PC-9 (cell line): ENCODE results near the gene MT1G.

Source experiments
- EZH2 ChIP-seq: fragments of 200-600 bp; sonication (generic); IDR thresholded peaks from 2 replicates; pipeline ENCODE4 v1.8.0; 2017; ENCODE audit warnings: antibody characterized with exemption, low read depth
- TF ChIP-seq, protein P1 (sequence below): fragments of 200-600 bp; sonication (generic); conservative IDR thresholded peaks from 2 replicates; pipeline ENCODE4 v1.6.1; 2017; ENCODE audit warnings: mixed run types, antibody characterized with exemption, mild to moderate bottlenecking, moderate library complexity

DNA sequence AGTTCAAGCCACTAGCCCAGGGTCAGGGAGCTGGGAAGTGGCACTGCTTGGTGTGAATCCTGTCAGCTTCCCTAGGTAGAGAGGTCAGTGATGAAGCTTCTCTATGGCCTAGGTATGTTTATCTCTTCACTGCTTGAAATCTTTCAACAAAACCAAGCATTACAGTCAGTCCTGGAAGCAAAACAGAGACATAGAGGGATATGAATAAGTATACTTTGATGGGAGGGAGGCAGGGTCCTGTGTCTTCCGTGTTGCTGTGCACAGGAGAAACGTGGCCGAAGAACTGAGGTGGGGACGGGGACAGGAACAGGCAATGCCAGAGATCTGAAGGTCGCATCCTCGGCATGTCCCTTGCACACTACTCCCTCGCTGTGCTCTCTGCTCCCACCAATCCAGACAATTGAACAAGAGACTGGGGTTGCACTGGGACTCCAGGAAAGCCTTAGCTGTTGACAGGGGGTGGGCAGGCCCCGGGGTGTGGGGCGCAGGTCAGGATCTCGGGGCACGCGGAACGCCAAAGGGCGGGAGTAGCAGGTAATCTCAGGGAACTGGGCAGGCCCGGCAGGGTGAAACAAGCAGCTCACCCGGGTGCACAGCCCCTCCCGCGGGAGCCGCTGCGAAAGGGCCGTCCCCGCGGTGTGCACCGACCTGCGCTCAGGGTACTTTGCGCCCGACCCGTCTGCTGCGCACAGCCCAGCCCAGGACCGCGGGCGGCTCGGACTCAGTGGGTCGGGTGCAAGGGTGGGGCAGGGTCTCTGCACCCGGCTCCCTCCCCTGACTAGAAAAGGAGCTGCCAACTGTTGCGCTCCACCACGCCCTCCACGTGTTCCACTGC lies 1.4 kb upstream of the MT1G start, which contains the start of gene MT1H:
- TF ChIP-seq, protein P1, sequence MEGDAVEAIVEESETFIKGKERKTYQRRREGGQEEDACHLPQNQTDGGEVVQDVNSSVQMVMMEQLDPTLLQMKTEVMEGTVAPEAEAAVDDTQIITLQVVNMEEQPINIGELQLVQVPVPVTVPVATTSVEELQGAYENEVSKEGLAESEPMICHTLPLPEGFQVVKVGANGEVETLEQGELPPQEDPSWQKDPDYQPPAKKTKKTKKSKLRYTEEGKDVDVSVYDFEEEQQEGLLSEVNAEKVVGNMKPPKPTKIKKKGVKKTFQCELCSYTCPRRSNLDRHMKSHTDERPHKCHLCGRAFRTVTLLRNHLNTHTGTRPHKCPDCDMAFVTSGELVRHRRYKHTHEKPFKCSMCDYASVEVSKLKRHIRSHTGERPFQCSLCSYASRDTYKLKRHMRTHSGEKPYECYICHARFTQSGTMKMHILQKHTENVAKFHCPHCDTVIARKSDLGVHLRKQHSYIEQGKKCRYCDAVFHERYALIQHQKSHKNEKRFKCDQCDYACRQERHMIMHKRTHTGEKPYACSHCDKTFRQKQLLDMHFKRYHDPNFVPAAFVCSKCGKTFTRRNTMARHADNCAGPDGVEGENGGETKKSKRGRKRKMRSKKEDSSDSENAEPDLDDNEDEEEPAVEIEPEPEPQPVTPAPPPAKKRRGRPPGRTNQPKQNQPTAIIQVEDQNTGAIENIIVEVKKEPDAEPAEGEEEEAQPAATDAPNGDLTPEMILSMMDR: no peak
- no peak for TF ChIP-seq EZH2
